Mucosa of rectum (tissue), 2 donors: ENCODE results near the gene S100A1.

ENCODE experiments used
- H3K27ac ChIP-seq, 2 donors: one replicate each; pipeline ENCODE4 v1.7.0; 2013; ENCODE audit warnings: inconsistent platforms in 2 of 2, low read depth in 2 of 2, low read length in 2 of 2
- H3K27me3 ChIP-seq, 2 donors: one replicate each; pipeline ENCODE4 v1.7.0; 2013; ENCODE audit warnings: low read length in 2 of 2; ENCODE audit not compliant: control insufficient read depth in 2 of 2, insufficient read depth in 2 of 2
- H3K36me3 ChIP-seq, 2 donors: one replicate each; pipeline ENCODE4 v1.7.0; 2013; ENCODE audit warnings: low read length in 2 of 2; ENCODE audit not compliant: control insufficient read depth in 2 of 2, insufficient read depth in 2 of 2
- H3K4me1 ChIP-seq, 2 donors: one replicate each; pipeline ENCODE4 v1.7.0; 2013; ENCODE audit warnings: low read length in 2 of 2, mild to moderate bottlenecking in 1 of 2; ENCODE audit not compliant: control insufficient read depth in 2 of 2, insufficient read depth in 2 of 2
- H3K4me3 ChIP-seq, 2 donors: one replicate each; pipeline ENCODE4 v1.7.0; 2013; ENCODE audit warnings: low read length in 2 of 2
- H3K9ac ChIP-seq, 2 donors: one replicate each; pipeline ENCODE4 v1.7.0; 2013; ENCODE audit warnings: low read length in 2 of 2, low read depth in 1 of 2, mild to moderate bottlenecking in 1 of 2
- H3K9me3 ChIP-seq, 2 donors: one replicate each; pipeline ENCODE4 v1.7.0; 2013; ENCODE audit warnings: low read length in 2 of 2; ENCODE audit not compliant: control insufficient read depth in 2 of 2
- donor health status: healthy.
- donor health status: Normal muscosa, but diverticular disease.

The S100A1 gene

GRCh38 chr1:153615406-153615805 is 12.8 kb upstream of the S100A1 start:
- peak overlapping the region; percentile 67 to 72 for H3K4me3 ChIP-seq
- peak overlapping the region; percentile 81 to 91 for H3K9ac ChIP-seq
- H3K27ac ChIP-seq, result peak overlapping the region; percentile 81 to 86
- no peaks in the 10 kb centered on the region for H3K9me3 ChIP-seq
- no peaks in the 10 kb centered on the region for H3K27me3 ChIP-seq
- peaks cover 41 to 45% of the 10 kb centered on the region in 2 donors for H3K4me1 ChIP-seq
- peaks cover 0 to 2% of the 10 kb centered on the region in 2 donors for H3K36me3 ChIP-seq

GRCh38 chr1:153616144-153616916 is 11.9 kb upstream of the S100A1 start, which contains the start of gene S100A14:
Gene S100A14 (minus strand): TSS chr1:153616325. CDS start chr1:153615858, 467 bp downstream.
- H3K27ac ChIP-seq, result peak within 1 kb of the TSS; percentile 81 to 86
- no peaks in the 10 kb centered on the region for H3K9me3 ChIP-seq
- H3K36me3 ChIP-seq, result peaks cover 0 to 2% of the 10 kb centered on the region in 2 donors
- H3K4me1 ChIP-seq, result peaks cover 36 to 37% of the 10 kb centered on the region in 2 donors
- H3K27me3 ChIP-seq, result no peaks in the 10 kb centered on the region
- peak within 1 kb of the TSS; percentile 67 to 72 for H3K4me3 ChIP-seq
- peak within 1 kb of the TSS; percentile 81 to 91 for H3K9ac ChIP-seq

GRCh38 chr1:153616917-153617311 is 11.3 kb upstream of the S100A1 start:
- Histone ChIP-seq H3K4me1 (peaks cover 32 to 36% of the 10 kb centered on the region in 2 donors), H3K27ac (peak overlapping the region; percentile 81 to 86), H3K9ac (peak overlapping the region; percentile 14 to 81), H3K27me3 (no peaks in the 10 kb centered on the region), H3K36me3 (peaks cover 1 to 2% of the 10 kb centered on the region in 2 donors), H3K4me3 (peak overlapping the region in 1 of 2 donors; percentile 67), H3K9me3 (no peaks in the 10 kb centered on the region)

GRCh38 chr1:153617663-153618062 is 10.6 kb upstream of the S100A1 start:
- Histone ChIP-seq H3K9ac (no peak overlapping the region), H3K4me3 (no peak overlapping the region), H3K27ac (peak overlapping the region in 1 of 2 donors; percentile 86), H3K9me3 (no peaks in the 10 kb centered on the region), H3K36me3 (peaks cover 2% of the 10 kb centered on the region in 2 donors), H3K27me3 (no peaks in the 10 kb centered on the region), H3K4me1 (peaks cover 32 to 36% of the 10 kb centered on the region in 2 donors)

- H3K9me3 ChIP-seq, result no peaks in the 10 kb centered on the region
- H3K27me3 ChIP-seq, result no peaks in the 10 kb centered on the region
- H3K4me1 ChIP-seq, result peaks cover 27 to 29% of the 10 kb centered on the region in 2 donors
- H3K4me3 ChIP-seq, result no peak overlapping the region
- H3K9ac ChIP-seq, result no peak overlapping the region
- no peak overlapping the region for H3K27ac ChIP-seq
- peaks cover 2 to 5% of the 10 kb centered on the region in 2 donors for H3K36me3 ChIP-seq
Observed at GRCh38 chr1:153619171-153619570, 9.1 kb upstream of the S100A1 start.

GRCh38 chr1:153623101-153623500 is 5.1 kb upstream of the S100A1 start:
- H3K9ac ChIP-seq, result no peak overlapping the region
- H3K4me1 ChIP-seq, result peaks cover 15 to 17% of the 10 kb centered on the region in 2 donors
- H3K9me3 ChIP-seq, result no peaks in the 10 kb centered on the region

GRCh38 chr1:153624965-153625611 is 3.1 kb upstream of the S100A1 start:
- Histone ChIP-seq H3K9ac (no peak overlapping the region), H3K36me3 (peaks cover 2 to 4% of the 10 kb centered on the region in 2 donors), H3K4me1 (peaks cover 15 to 23% of the 10 kb centered on the region in 2 donors), H3K27ac (no peak overlapping the region), H3K27me3 (no peaks in the 10 kb centered on the region), H3K9me3 (no peaks in the 10 kb centered on the region), H3K4me3 (no peak overlapping the region)

More at GRCh38 chr1:153623101-153623500, 5.1 kb upstream of the S100A1 start:
- Histone ChIP-seq H3K27ac (no peak overlapping the region), H3K4me3 (no peak overlapping the region), H3K36me3 (peaks cover 4 to 5% of the 10 kb centered on the region in 2 donors), H3K27me3 (no peaks in the 10 kb centered on the region)

- peaks cover 25 to 32% of the 10 kb centered on the region in 2 donors for H3K4me1 ChIP-seq
- no peaks in the 10 kb centered on the region for H3K27me3 ChIP-seq
- H3K36me3 ChIP-seq, result peaks cover 2 to 4% of the 10 kb centered on the region in 2 donors
- H3K9me3 ChIP-seq, result no peaks in the 10 kb centered on the region
- peak overlapping the region; percentile 85 to 95 for H3K9ac ChIP-seq
- peak overlapping the region; percentile 76 to 85 for H3K4me3 ChIP-seq
- peak overlapping the region; percentile 79 to 92 for H3K27ac ChIP-seq
Observed at GRCh38 chr1:153626477-153626903, 1.7 kb upstream of the S100A1 start.

- H3K27me3 ChIP-seq, result no peaks in the 10 kb centered on the region
- H3K9me3 ChIP-seq, result no peaks in the 10 kb centered on the region
- peak within 1 kb of the TSS; percentile 76 to 85 for H3K4me3 ChIP-seq
- peak within 1 kb of the TSS; percentile 85 to 95 for H3K9ac ChIP-seq
- peak within 1 kb of the TSS; percentile 79 to 92 for H3K27ac ChIP-seq
- peaks cover 2% of the 10 kb centered on the region in 2 donors for H3K36me3 ChIP-seq
- peaks cover 27 to 33% of the 10 kb centered on the region in 2 donors for H3K4me1 ChIP-seq
Observed at GRCh38 chr1:153626904-153627714, 1.1 kb upstream of the S100A1 start, which contains the start of gene S100A13. Gene S100A13 (minus strand): TSS chr1:153627505. CDS start chr1:153626472, 1,033 bp downstream.
